HG03175 (cell line): ENCODE results near the gene MESP2.

ENCODE experiments used
- ATAC-seq: cut with Tn5 transposase; IDR thresholded peaks from one replicate; pipeline ENCODE4 v1.9.1; 2021; ENCODE audit warnings: mild to moderate bottlenecking, moderate library complexity; ENCODE audit not compliant: unreplicated experiment

The MESP2 gene

DNA sequence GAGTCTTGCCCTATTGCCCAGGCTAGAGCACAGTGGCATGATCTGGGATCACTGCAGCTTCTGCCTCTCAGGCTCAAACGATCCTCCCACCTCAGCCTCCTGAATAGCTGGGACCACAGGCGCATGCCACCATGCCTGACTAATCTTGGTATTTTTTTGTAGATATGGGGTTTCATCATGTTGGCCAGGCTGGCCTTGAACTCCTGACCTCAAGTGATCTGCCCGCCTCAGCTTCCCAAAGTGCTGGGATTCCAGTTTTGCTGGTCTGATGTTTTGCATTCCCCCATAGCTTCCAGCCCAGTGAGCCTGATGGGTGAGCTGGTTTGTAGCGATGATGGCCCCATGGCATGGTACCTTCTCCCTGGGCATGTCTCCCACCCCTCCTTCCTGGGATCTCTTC is 20.4 kb upstream of the MESP2 start:
- no peak for ATAC-seq

DNA sequence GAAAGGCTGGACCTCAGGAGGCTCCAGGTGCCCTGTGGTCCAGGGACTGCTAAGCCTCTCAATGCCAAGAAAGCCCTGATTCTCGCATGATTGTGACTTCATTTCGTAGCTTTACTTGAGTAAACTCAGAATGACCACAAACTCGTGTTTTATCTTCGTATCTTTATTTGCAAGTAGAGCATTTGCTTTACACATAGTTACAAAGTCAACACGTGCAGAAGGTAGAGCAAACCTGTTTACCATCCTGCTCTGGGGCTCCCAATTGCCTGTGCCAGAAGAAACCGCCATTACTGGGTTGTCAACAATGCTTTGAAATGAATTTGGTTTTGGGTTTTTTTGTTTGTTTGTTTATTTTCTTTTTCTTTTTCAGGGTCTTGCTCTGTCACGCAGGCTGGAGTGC is 19.2 kb upstream of the MESP2 start:
- no peak for ATAC-seq

DNA sequence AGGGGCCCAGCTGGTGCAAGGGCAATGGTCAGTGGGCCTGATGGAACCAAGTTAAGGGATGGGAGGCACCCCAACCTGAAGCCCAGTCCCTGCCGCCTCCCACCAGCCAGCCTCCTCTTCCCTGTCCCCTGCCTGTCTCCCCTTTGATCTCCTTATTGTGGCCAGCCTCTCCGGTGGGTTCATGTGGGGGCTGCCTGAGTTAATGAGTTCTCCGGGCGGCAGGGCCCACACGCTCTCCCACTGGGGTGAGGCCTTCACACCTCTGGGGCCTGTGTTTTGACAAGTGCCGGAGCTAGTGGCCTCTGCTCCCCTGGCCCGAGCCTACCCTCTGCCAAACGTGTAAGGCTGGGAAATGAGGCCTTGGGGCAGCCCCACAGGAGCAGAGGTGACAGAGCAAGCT is 17.8 kb upstream of the MESP2 start:
- no peak for ATAC-seq

DNA sequence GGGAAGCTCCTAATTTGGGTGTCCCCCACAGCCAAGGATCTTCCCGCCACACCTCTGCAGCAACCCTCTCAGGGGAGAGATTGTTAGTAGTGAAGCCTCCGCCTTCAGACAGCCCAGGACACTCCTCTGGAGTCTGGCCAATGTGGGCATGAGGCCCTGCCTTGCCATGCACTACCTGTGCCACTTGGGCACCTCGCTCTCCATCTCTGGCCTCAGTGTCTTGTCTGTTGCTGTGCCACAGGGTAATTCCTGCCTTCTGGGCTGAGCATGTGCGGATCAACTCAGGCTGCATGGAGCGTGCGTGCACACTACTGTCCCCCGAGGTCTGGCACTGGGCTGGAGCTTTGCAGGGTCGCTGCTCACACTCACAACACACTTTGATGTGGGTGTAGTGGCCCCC is 17.2 kb upstream of the MESP2 start:
- ATAC-seq = no peak

DNA sequence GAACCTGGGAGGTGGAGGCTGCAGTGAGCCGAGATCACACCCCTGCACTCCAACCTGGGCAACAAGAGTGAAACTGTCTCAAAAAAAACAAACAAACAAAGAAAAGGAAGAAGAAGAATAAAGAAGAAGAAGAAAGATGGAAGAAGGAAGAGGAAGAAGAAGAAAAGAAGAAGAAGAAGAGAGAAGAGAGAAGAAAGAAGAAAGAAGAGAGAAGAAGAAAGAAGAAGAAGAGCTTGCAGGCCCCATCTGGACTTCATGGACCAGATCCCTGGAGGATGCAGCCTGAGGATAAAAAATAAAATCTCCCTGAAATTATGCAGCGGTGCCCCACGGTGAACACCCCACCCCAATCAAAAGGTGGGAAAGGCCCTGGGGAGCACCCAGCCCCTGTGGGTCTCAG is 16.3 kb upstream of the MESP2 start:
- no peak for ATAC-seq

DNA sequence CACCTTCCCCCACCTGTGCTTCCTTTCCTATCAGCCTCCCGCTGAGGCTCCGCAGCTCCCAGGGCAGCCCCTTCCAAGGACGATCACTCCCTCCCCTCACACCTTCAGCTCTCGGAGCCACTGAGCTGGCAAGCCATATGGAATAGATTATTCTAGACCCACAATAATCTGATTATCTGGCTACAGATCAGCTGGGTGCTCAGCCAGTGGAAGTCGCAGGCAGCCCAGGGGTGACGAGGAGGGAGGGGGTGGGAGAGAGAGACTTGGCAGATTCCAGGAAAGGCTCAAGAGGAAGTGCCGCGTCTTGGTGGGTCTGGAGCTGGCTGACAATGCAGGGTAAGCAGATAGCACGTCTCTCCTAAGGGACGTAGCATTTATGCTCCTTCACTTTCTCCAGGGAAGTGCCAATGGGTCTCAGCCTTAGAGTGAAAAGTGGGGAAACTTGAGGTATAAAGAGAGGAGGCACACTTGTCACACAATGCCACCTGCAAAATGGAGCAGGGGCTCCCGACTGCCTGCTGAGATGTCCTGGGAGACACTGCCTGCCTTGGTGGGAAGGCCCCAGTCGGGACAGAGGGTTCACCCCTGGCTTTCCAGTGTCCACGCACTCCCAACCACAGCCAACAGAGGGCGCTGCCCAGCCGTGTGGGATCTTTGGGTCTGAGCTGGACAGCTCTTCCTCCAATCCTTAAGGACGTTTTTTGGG is 15.7 kb upstream of the MESP2 start:
- ATAC-seq = peak; percentile 65

DNA sequence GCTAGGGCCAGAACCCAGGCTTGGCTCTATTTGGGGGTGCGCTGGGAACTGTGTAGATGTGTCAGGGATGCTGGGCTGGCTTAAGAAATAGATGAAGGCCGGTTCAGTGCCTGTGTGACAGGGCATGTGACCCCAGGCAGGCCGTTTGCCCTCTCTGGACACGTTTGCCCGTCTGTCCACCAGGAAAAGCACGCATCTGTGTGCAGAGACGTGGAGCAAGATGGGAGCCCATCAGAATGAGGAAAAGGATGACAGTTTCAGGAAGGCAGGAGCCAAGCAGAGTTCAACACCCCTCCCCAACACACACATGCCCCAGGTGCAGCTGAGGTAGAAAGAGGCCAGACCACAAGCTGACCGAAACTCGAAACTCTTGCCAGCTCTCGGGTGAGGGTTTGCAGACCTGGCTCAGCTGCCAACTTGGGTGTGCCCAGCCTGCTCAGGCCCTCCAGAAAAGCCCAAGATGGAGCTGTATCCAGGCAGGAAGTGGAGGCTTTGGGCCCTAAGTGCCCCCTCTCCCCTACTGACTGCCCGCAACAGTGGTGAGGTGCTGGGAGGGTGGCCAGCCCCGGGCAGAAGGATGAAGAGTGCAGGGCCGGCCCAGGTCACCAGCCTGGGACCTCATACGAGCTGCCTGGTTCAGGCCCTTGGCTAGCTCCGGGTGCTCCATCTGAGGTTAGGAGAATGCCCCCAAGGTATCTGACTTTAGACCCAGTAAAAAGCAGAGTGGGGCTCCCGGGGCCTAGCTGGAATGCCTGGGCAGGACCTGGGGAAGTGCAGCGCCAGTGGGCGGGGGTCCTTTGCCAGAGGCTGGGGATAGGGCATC is 14.9 kb upstream of the MESP2 start:
- peak; percentile 65 for ATAC-seq

DNA sequence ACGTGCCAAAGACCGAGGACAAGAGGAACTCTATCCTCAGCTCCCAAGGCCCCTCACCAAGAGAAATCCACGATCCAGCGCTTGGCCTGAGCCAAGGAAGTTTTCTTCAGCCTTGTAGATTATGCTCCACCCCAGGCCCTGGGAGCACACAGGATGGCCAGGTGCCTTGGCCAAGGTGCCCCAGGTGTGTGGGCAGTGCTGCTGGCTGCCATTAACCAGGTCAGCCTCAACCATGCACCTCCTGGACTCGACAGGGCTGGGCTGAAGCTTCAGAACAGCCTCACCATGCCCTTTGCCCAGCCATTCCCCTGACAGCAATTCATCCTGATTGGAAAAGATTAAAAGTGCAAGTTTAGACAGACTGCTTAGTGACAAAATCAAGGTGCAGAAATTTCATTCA is 14.2 kb upstream of the MESP2 start:
- ATAC-seq = no peak

DNA sequence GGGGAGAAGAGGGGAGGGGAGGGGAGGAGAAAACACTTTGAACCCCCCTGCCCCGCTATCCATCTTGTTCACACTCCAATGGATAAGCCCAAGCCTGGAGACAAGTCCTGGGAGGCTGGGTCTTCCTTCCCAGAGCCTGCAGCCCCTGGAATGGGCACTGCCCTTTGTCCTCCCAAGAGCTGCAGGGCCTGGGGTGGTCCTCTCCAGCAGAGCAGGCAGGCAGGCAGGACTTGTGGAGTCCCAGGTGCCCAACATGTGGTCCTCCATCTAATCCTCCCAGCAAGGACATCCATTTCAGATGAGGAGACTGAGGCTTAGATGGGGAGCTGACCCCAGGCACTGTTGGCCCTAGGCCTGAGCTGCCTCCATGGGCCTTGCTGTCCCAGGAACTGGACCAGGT is 10.4 kb upstream of the MESP2 start:
- no peak for ATAC-seq

DNA sequence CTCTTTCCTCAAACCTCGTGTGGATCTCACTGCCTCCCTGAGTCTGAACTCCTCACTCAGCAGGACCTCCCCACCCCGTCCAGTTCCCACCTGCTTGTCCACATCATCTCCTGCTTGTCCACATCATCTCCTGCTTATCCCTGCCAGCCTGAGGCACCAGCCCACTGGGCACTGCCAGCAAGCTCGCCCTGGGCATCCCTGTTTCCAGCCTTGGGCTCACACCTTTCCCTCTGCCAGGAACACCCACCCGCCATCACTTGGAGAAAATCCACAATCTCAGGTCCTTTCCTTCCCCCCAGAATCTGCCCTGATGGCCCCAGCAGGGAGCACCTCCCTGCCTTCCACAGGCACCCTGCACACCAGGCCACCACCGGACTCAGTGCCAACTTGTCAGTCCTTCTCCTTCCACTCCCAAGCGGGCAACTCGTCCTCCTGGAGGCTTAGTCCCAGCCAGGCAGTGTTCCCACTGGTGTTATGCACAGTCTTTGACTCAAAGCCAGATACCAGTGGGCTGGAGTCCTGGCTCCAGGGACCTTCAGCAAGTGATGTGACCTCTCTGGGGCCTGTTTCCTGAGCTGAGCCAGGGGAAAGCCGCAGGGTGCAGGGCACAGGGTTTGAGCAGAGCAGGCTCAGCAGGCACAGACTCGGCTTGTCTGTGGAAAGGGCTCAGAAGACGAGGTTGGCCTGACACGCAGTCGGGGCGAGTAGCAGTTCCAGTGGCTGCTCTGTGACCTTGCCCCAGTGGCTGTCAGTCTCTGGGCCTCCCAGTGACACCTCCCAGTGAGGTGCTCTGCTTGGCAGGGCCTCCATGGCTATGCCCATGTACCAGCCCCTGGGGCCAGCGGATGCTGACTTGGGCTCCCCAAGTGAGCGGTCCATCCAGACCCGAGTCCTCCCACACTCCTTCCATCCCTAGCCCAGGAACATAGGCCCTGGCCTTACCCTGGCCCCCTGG is 9.5 kb upstream of the MESP2 start:
- ATAC-seq = no peak

DNA sequence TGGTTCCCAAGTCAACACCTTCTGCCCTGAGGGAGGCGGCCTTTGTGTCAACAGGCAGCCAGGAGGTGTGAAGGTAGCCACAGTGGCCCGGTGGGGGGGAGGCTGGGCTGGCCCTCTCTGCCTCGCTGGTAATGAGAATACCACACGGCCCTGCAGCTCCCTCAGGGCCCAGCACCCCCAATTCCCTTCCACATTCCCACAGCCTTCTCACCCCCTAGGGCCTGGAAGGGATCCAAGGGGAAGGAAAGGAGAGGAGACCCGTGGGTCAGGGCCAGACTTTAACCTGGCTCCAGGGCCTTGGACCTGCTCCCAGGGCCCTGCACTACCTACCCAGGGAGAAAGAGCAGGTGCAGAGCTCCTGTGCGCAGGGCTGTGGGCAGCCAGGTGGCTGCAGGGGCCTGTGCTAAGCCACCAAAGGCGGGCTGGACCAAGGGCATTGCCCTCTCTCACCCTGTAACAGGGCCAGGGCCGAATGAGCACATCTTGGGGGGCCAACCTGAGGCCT is 8.7 kb upstream of the MESP2 start:
- no peak for ATAC-seq

DNA sequence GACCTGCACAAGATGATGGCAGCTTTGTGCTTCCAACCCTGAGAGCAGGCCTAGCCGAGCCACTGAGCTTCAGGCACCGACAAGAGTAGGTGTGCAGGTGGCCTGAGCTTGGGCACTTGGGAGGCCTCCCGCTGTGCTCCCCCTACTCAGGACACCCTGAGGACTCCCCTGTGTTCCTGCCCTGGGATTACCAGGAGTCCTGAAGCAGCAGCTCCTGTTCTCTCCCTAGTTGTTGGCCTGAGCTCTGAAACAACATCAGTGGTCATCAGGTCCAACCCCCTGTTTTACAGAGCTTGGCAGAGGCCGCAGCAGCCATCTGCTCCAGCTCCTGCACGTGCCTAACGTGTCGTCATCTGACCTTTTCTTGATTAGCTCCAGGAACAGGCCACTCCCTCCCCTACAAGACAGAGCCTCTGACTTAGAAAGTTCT is 8.0 kb upstream of the MESP2 start:
- ATAC-seq = no peak

DNA sequence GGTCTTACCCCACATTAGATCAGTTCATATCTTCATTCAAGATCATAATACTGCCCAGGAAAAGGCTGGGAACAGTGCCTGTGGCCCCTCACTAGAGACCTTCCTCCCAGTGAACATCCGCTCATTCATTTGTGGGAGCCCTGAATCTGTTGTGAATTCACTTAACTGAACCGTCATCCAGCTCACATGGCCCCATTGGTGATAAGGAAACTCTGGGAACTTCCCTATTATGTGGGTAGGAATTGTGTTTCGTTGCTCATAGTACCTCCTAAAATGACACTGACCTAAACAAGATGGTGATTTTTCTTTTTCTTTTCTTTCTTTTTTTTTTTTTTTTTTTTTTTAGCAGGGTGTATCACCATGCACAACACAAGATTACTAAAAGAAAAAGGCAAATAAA is 6.8 kb upstream of the MESP2 start:
- no peak for ATAC-seq

DNA sequence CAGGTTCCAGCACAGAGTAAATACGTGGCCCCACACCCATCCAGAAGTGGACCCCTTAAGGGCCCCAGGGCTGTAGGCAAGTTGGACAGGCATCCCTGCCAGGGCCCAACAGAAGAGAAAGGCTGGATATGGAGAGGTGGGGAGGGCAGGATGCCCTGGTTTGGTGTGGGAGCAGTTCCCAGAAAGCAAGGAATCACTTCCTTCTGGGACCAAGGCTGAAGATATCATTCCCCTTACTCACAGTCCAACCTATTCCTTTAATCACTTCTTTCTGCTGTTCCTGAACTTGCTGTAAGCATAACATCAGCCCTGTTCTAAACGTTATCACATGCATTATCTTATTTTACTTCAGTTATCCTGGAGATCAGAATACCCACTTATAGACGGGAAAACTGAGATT is 6.1 kb upstream of the MESP2 start:
- ATAC-seq = no peak

DNA sequence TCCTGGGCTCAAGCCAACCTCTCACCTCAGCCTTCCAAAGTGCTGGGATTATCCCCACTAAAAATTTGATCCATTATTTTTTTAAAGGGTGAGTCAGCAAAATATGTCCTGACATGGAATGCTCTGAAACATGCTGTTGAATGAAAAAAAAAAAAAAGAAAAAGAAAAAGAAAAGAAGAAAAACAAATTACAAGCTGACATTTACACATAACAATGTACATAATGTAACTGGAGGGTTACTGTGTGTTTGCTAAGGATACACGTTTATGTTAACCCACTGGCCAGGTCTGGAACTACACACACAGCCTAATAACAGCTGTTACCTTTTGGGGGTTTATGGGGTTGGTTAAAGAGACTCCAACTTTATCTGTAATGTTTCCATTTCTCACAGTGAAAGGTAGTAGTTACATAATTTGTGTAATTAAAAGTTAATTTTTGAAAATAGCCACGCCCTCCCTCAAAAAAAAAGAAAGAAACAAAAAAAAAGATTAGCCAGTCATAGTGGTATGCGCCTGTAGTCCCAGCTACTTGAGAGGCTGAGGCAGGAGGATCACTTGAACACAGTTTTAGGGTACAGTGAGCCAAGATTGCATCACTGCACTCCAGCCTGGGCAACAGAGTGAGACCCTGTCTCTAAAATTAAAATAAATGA is 3.1 kb upstream of the MESP2 start:
- ATAC-seq = no peak

DNA sequence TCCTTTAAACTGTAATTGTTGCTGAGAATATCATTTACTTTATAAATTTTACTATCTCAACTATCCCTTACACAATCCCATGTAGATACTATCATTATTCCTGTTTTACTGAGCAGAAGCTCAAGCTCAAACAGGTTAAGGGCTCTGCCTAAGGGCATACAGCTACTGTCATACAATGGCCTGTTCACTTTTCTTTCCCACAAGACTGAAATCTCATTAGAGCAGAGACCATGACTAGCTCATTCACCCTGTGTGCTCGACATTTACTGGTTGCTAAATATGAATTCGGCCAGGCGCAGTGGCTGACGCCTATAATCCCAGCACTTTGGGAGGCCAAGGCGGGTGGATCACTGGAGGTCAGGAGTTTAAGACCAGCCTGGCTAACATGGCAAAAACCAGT is 1.6 kb upstream of the MESP2 start:
- ATAC-seq = no peak

DNA sequence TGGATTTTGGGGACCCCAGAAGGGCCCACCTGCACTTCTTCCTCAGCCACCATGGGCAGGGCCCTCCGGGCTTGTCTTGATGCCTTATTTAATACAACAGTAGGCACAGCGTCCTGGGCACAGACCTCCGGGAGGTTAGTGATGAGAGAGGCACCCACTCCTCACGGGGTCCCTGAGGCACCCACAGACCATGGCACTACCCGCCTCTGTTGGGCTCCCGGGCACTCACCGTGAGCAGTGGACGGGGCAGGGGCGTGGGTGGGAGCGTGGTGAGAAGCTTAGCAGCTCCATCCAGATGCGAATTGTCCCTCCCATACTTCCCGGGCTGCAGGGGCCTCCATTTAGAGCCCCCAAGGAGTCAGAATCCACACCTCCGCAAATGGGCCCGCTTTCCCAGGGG is 317 bp upstream of the MESP2 start:
- no peak for ATAC-seq

DNA sequence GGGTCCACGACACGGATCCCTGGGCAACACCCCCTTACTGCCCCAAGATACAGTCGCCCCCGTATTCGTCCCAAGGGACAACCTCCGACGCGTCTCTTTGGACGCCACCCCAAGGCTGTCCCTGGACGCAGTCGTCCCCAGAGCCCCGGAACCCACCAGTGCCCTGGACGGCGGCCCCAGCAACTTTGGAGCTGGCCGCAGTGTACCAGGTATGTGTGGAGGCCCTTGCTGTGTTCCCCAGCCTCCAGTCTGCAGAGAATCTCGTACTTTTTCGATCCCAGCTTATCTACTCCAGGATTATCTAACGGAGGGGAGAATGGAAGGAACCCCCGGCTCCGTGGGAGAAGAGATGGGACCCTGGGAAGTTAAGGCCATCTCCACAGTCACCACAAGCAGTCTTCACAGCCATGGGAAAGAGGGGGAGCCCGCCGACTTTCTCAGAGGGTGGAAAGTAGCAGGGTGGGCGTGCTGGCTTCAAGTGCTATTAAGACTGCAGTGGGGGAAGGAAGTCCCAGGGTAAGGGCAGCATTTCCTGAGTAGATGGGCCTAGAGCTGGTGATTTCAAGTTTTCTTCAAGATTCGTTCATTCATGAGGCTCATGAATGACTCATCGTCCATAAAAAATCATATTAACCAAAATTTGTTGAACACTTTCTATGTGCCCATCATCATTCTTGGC is 1.1 kb downstream of the MESP2 start:
- ATAC-seq = no peak

DNA sequence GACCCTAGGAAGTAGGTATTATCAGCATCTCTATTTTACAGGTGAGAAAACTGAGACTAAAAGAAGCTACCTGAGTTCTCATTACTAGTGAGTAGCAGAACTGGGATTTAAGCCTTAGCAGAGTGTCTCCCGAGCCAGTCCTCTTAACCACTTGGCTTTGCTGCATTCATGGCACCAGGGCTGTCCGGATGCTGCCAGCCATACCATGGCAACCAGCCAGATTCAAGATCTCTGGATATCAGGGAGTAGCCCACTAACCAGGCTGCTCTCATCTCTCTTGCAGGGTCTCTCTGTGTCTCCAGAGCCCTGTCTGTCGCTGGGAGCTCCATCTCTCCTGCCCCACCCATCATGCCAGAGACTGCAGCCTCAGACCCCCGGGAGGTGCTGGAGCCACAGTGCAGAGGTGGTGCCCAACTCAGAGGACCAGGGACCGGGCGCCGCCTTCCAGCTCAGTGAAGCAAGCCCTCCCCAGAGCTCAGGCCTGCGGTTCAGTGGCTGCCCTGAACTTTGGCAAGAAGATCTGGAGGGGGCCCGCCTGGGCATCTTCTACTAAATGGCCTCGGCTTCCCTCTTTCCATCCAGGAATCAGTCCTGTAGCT is 1.7 kb downstream of the MESP2 start:
- ATAC-seq = no peak

DNA sequence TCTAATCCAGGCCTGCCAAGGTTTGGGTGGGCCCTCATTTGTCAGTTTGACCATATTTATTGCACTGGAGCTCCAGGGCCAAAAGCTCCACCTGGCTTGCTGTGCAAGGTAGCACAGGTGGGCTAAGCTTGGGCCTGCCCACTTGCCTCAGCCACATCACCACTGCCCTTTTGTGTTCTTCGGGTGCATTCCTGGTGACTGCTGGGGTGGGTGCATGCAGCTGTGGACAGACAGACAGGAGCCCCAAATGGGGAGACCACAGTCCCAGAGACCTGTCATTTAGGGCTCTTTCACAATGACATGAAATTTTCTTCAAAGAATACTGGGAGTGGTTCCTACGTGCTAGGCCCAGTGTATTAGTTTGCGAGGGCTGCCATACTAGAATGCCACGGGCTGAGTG is 2.7 kb downstream of the MESP2 start:
- no peak for ATAC-seq
